AG10803 (cell line): Measurements from ENCODE around the gene ALX4.

ENCODE experiments used
- DNase-seq: peaks from one replicate; pipeline ENCODE4 v3.0.0; 2010; ENCODE audit warnings: low read depth
- H3K4me3 ChIP-seq: 2 replicates; pipeline ENCODE4 v1.5.1; 2011; ENCODE audit warnings: mild to moderate bottlenecking, low read length, control low read depth
- CTCF ChIP-seq: conservative IDR thresholded peaks from 2 replicates; pipeline ENCODE4 v1.5.1; 2011; ENCODE audit warnings: mild to moderate bottlenecking, low read length, control low read depth, inconsistent platforms

The ALX4 gene

GRCh38 chr11:44305470-44306051 is 4.4 kb downstream of the ALX4 start:
- DNase-seq, result no peak
- H3K4me3 ChIP-seq, result peak overlapping the region; percentile 52

GRCh38 chr11:44305026-44305469 is 4.9 kb downstream of the ALX4 start:
- no peak for DNase-seq
- no peak for TF ChIP-seq CTCF
- peak overlapping the region; percentile 52; the same call in 1 of the 2 replicates for H3K4me3 ChIP-seq

More at GRCh38 chr11:44305470-44306051, 4.4 kb downstream of the ALX4 start:
- no peak for TF ChIP-seq CTCF

- no peak for TF ChIP-seq CTCF
- DNase-seq, result no peak
- H3K4me3 ChIP-seq, result no peak overlapping the region
Observed at GRCh38 chr11:44304091-44305025, 5.6 kb downstream of the ALX4 start.

GRCh38 chr11:44303401-44303938 is 6.5 kb downstream of the ALX4 start:
- no peak overlapping the region for H3K4me3 ChIP-seq
- TF ChIP-seq CTCF, result no peak
- no peak for DNase-seq

- no peak overlapping the region for H3K4me3 ChIP-seq
Observed at GRCh38 chr11:44301564-44302271, 8.2 kb downstream of the ALX4 start.

More at GRCh38 chr11:44301564-44302271, 8.2 kb downstream of the ALX4 start:
- DNase-seq, result peak; percentile 56
- TF ChIP-seq CTCF, result no peak
